Osteocyte (in vitro differentiated cells): ENCODE results near the gene WDR20. TPM values are rescaled to one million over a fixed set of nuclear protein-coding genes. Genes with fewer than 3 reads are reported as not detected.

Experiments
- DNase-seq: peaks from one replicate; pipeline ENCODE4 v3.0.0; 2021; ENCODE audit warnings: mixed read lengths; ENCODE audit not compliant: unreplicated experiment; ENCODE audit errors: extremely low spot score
- H3K27ac Mint-ChIP-seq: one replicate; pipeline ENCODE4 v1.8.0; 2021; ENCODE audit warnings: mild to moderate bottlenecking, mixed read lengths; ENCODE audit not compliant: unreplicated experiment
- H3K27me3 Mint-ChIP-seq: one replicate; pipeline ENCODE4 v1.8.0; 2021; ENCODE audit warnings: mixed read lengths; ENCODE audit not compliant: unreplicated experiment
- H3K36me3 Mint-ChIP-seq: one replicate; pipeline ENCODE4 v1.8.0; 2021; ENCODE audit warnings: mixed read lengths; ENCODE audit not compliant: unreplicated experiment
- H3K4me1 Mint-ChIP-seq: one replicate; pipeline ENCODE4 v1.8.0; 2021; ENCODE audit warnings: mixed read lengths; ENCODE audit not compliant: unreplicated experiment
- H3K4me3 Mint-ChIP-seq: one replicate; pipeline ENCODE4 v1.8.0; 2021; ENCODE audit warnings: mild to moderate bottlenecking, moderate library complexity, mixed read lengths; ENCODE audit not compliant: unreplicated experiment
- H3K9me3 Mint-ChIP-seq: one replicate; pipeline ENCODE4 v1.8.0; 2021; ENCODE audit warnings: mixed read lengths; ENCODE audit not compliant: unreplicated experiment
- CTCF ChIP-seq: fragments of 200-600 bp; sonication (generic); IDR thresholded peaks from 2 replicates; pipeline ENCODE4 v1.5.0; 2021; ENCODE audit warnings: antibody characterized with exemption, mild to moderate bottlenecking, moderate library complexity
- total RNA-seq: library from RNA; stranded (reverse); gene quantifications from 2 replicates; pipeline ENCODE4 v1.2.1, GENCODE V29; 2021

WDR20 gene
- total RNA-seq, 1 donor from 2014 or later = 27.4 TPM

- Mint-ChIP-seq H3K9me3 (no peaks in the 10 kb centered on the region), H3K27me3 (no peaks in the 10 kb centered on the region), H3K4me3 (no peak overlapping the region), H3K4me1 (no peaks in the 10 kb centered on the region), H3K27ac (no peak overlapping the region), H3K36me3 (no peaks in the 10 kb centered on the region)
- DNase-seq = no peak
- no peak for TF ChIP-seq CTCF
These were observed 21.8 kb upstream of the WDR20 start for GRCh38 chr14:102117852-102118251.

- H3K27me3 Mint-ChIP-seq = no peaks in the 10 kb centered on the region
- no peaks in the 10 kb centered on the region for H3K9me3 Mint-ChIP-seq
- H3K4me3 Mint-ChIP-seq = no peak overlapping the region
- H3K27ac Mint-ChIP-seq = no peak overlapping the region
- DNase-seq = no peak
- peaks cover 4% of the 10 kb centered on the region for H3K4me1 Mint-ChIP-seq
- H3K36me3 Mint-ChIP-seq = no peaks in the 10 kb centered on the region
- TF ChIP-seq CTCF = no peak
These were observed 18.8 kb upstream of the WDR20 start for GRCh38 chr14:102120888-102121287.

GRCh38 chr14:102121567-102121966 lies 18.1 kb upstream of the WDR20 start:
- TF ChIP-seq CTCF = no peak
- no peaks in the 10 kb centered on the region for H3K36me3 Mint-ChIP-seq
- DNase-seq = no peak
- H3K27me3 Mint-ChIP-seq = no peaks in the 10 kb centered on the region
- no peaks in the 10 kb centered on the region for H3K9me3 Mint-ChIP-seq
- no peak overlapping the region for H3K4me3 Mint-ChIP-seq
- peaks cover 4% of the 10 kb centered on the region for H3K4me1 Mint-ChIP-seq
- no peak overlapping the region for H3K27ac Mint-ChIP-seq

- no peak overlapping the region for H3K4me3 Mint-ChIP-seq
- peaks cover 4% of the 10 kb centered on the region for H3K4me1 Mint-ChIP-seq
- DNase-seq = no peak
- no peaks in the 10 kb centered on the region for H3K9me3 Mint-ChIP-seq
- no peak overlapping the region for H3K27ac Mint-ChIP-seq
- TF ChIP-seq CTCF = no peak
- no peaks in the 10 kb centered on the region for H3K36me3 Mint-ChIP-seq
- no peaks in the 10 kb centered on the region for H3K27me3 Mint-ChIP-seq
These were observed 15.3 kb upstream of the WDR20 start for GRCh38 chr14:102124419-102124818.

GRCh38 chr14:102125546-102125945 lies 14.2 kb upstream of the WDR20 start:
- Mint-ChIP-seq H3K27me3 (no peaks in the 10 kb centered on the region), H3K9me3 (no peaks in the 10 kb centered on the region), H3K27ac (no peak overlapping the region), H3K4me1 (peaks cover 4% of the 10 kb centered on the region), H3K36me3 (peaks cover 4% of the 10 kb centered on the region), H3K4me3 (no peak overlapping the region)
- no peak for DNase-seq
- TF ChIP-seq CTCF = no peak
